GM23248 (cell line): ENCODE data around the gene FAM20B.

Source experiments
- EZH2 ChIP-seq: fragments of 200-600 bp; sonication (generic); IDR thresholded peaks from 2 replicates; pipeline ENCODE4 v1.6.1; 2018; ENCODE audit warnings: antibody characterized with exemption, mild to moderate bottlenecking; ENCODE audit not compliant: insufficient read depth, poor library complexity, severe bottlenecking
- EZH2phosphoT487 ChIP-seq: fragments of 200-600 bp; sonication (generic); IDR thresholded peaks from 2 replicates; pipeline ENCODE4 v1.6.1; 2018; ENCODE audit warnings: antibody characterized with exemption, moderate library complexity, mild to moderate bottlenecking, low read depth; ENCODE audit not compliant: insufficient read depth

GRCh38 chr1:179119513-179119912 lies 93.8 kb downstream of the FAM20B start:
- TF ChIP-seq EZH2phosphoT487, result no peak
- no peak for TF ChIP-seq EZH2
